Spleen (tissue), 7 donors: ENCODE measurements around the gene UBE2L3.

Source experiments
- POLR2A ChIP-seq, 3 donors: fragments of 450-650 bp; IDR thresholded peaks; one replicate each; pipeline ENCODE4 v1.5.1; 2017; ENCODE audit warnings: antibody characterized with exemption in 3 of 3, mild to moderate bottlenecking in 1 of 3
- POLR2AphosphoS5 ChIP-seq, 3 donors: sonication (generic); formaldehyde crosslinking; IDR thresholded peaks; one replicate each; pipeline ENCODE4 v1.5.1; 2017; ENCODE audit warnings: antibody characterized with exemption in 3 of 3
- TF ChIP-seq, protein P1 (sequence below), 11 experiments: fragments of 200-600 bp in 7 of 11; fragments of 450-650 bp in 4 of 11; sonication (generic) in 4 of 11; IDR thresholded peaks in 8 of 11; conservative IDR thresholded peaks in 3 of 11; 1 replicate in 7 of 11; 2 replicates in 4 of 11; pipeline versions ENCODE4 v1.4.0 to v1.8.0; 2016 to 2021; ENCODE audit warnings: antibody characterized with exemption in 11 of 11, inconsistent platforms in 4 of 11, mild to moderate bottlenecking in 1 of 11
- donor health status: DM: no; HTN: no; CAD: no; lungs with moderate emphysema.
- donor health status: DM: no; HTN: no; CAD: no.
- donor health status: DM: no; HTN: no; CAD: no.

DNA sequence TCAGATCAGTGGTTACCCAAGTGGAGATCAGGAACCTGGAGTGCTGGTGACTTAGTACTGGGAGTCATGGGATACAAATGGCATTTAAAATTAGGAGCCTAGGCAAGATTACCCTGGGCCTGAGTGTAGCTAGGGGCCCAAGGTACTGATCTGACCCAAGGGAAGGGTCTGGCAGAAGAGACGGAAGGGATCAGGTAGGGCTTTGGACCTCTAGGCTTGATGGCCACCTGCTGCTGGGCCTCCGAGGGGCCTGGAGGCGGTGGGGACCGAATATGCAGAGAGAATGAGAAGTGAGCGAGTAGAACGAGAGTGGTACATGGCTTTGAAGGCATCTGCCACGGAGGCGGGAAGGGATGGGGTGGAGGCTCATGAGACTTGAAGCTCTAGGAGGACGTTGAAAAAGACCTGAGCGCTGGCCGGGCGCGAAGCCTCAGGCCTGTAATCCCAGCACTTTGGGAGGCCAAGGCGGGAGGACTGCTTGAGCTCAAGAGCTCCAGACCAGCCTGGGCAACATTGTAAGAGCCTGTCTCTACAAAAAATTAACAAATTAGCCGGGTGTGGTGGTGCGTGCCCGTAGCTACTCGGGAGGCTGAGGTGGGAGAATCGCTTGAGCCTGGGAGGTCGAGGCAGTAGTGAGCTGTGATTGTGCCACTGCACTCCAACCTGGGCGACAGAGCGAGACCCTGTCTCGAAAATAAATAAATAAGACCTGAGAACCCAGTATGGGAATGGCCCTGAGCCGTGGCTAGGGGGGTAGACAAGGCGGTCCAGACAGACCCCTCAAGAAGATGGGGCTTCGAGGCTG lies 97.7 kb downstream of the UBE2L3 start:
- TF ChIP-seq, protein P1, sequence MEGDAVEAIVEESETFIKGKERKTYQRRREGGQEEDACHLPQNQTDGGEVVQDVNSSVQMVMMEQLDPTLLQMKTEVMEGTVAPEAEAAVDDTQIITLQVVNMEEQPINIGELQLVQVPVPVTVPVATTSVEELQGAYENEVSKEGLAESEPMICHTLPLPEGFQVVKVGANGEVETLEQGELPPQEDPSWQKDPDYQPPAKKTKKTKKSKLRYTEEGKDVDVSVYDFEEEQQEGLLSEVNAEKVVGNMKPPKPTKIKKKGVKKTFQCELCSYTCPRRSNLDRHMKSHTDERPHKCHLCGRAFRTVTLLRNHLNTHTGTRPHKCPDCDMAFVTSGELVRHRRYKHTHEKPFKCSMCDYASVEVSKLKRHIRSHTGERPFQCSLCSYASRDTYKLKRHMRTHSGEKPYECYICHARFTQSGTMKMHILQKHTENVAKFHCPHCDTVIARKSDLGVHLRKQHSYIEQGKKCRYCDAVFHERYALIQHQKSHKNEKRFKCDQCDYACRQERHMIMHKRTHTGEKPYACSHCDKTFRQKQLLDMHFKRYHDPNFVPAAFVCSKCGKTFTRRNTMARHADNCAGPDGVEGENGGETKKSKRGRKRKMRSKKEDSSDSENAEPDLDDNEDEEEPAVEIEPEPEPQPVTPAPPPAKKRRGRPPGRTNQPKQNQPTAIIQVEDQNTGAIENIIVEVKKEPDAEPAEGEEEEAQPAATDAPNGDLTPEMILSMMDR (IDR thresholded peaks at IDR 0.05 in 8 of 11, conservative IDR thresholded peaks at IDR 0.05 in 3 of 11): no peak
- TF ChIP-seq POLR2A (IDR thresholded peaks at IDR 0.05): no peak
- TF ChIP-seq POLR2AphosphoS5 (IDR thresholded peaks at IDR 0.05): no peak
